GM12878 (cell line): ENCODE data around the gene AEN. TPM values are rescaled to one million over a fixed set of nuclear protein-coding genes. Genes with fewer than 3 reads are reported as not detected.
A peak's percentile ranks its signal among the peaks of the same experiment; 100 is the strongest.

Experiments
- ATAC-seq: fragments of 200-7000 bp; cut with Tn5 transposase; 3 replicates; pipeline ENCODE4 v1.9.1; 2020; ENCODE audit warnings: mild to moderate bottlenecking, moderate library complexity
- BruUV-seq: library from RNA; stranded (reverse); fragments of 400-500 nt; replicated peaks from 2 replicates; lab custom pipeline; 2021; lab: Mats Ljungman, UMichigan
- CTCF ChIA-PET: fragments of 300-600 bp; sonication (Branson Sonifier 250); formaldehyde crosslinking; extraction: SDS; loops from one replicate; lab custom pipeline; 2021; ENCODE audit warnings: inconsistent platforms; lab: Yijun Ruan, JAX
- POLR2A ChIA-PET: fragments of 350-600 bp; formaldehyde crosslinking; extraction: SDS; loops from one replicate; lab custom pipeline; 2021; ENCODE audit warnings: inconsistent platforms; lab: Charles Lee
- RAD21 ChIA-PET: fragments of 300-600 bp; sonication (Branson Sonifier 250); formaldehyde crosslinking; loops from one replicate; lab custom pipeline; 2023; ENCODE audit warnings: antibody characterized with exemption; ENCODE audit not compliant: unreplicated experiment; lab: Charles Lee
- SMC1A ChIA-PET: fragments of 300-600 bp; sonication (Branson Sonifier 250); formaldehyde crosslinking; loops from one replicate; lab custom pipeline; 2023; ENCODE audit not compliant: unreplicated experiment, uncharacterized antibody; lab: Charles Lee
- DNase-seq: peaks from one replicate; pipeline ENCODE4 v3.0.0-alpha.2; 2011; ENCODE audit warnings: low read depth, low spot score
- FAIRE-seq: peaks from 3 replicates; lab custom pipeline; 2011; peaks lifted over from hg19 to GRCh38; lab: Jason Lieb, UNC
- H2AFZ ChIP-seq: 2 replicates; pipeline ENCODE4 v1.6.0; 2011; ENCODE audit warnings: low read depth, low read length, control low read depth; ENCODE audit not compliant: control insufficient read depth
- H3K27ac ChIP-seq: 2 replicates; pipeline ENCODE4 v1.5.1; 2011; ENCODE audit warnings: control low read depth; ENCODE audit not compliant: control insufficient read depth, insufficient read depth
- H3K27me3 ChIP-seq, 2 experiments: replicated peaks in 1 of 2; 2 replicates each; pipeline versions ENCODE4 v1.6.0 to v1.6.1; 2011; ENCODE audit warnings: low read length in 1 of 2; ENCODE audit not compliant: control insufficient read depth in 2 of 2, insufficient read depth in 2 of 2
- H3K36me3 ChIP-seq, 2 experiments: 2 replicates each; pipeline ENCODE4 v1.5.1; 2011; ENCODE audit warnings: low read length in 1 of 2; ENCODE audit not compliant: control insufficient read depth in 2 of 2, insufficient read depth in 2 of 2
- H3K4me1 ChIP-seq: 2 replicates; pipeline ENCODE4 v1.6.1; 2011; ENCODE audit warnings: mild to moderate bottlenecking, low read length, moderate library complexity, mixed read lengths; ENCODE audit not compliant: control insufficient read depth, insufficient read depth
- H3K4me2 ChIP-seq: 2 replicates; pipeline ENCODE4 v1.6.0; 2011; ENCODE audit warnings: control low read depth; ENCODE audit not compliant: control insufficient read depth, insufficient read depth
- H3K4me3 ChIP-seq: fragments of 200-600 bp; sonication (generic); 2 replicates; pipeline ENCODE4 v1.5.1; 2016
- H3K79me2 ChIP-seq: 2 replicates; pipeline ENCODE4 v1.6.0; 2011; ENCODE audit warnings: low read length; ENCODE audit not compliant: control insufficient read depth, insufficient read depth
- H3K9ac ChIP-seq: 2 replicates; pipeline ENCODE4 v1.8.0; 2011; ENCODE audit warnings: low read length, control low read depth, mixed read lengths; ENCODE audit not compliant: control insufficient read depth, insufficient read depth
- H3K9me3 ChIP-seq: replicated peaks from 3 replicates; pipeline ENCODE4 v1.5.1; 2011; ENCODE audit warnings: mild to moderate bottlenecking, low read length; ENCODE audit not compliant: control insufficient read depth, insufficient read depth
- H4K20me1 ChIP-seq: 2 replicates; pipeline ENCODE4 v1.6.0; 2011; ENCODE audit not compliant: control insufficient read depth, insufficient read depth
- BMI1 ChIP-seq: fragments of 450-650 bp; IDR thresholded peaks from 2 replicates; pipeline ENCODE4 v1.6.1; 2016; ENCODE audit warnings: mild to moderate bottlenecking, moderate library complexity, borderline replicate concordance
- CBX5 ChIP-seq: sonication (generic); IDR thresholded peaks from 2 replicates; pipeline ENCODE4 v1.6.1; 2016; ENCODE audit warnings: low read depth, moderate library complexity, mild to moderate bottlenecking, inconsistent platforms
- CREB1 ChIP-seq: IDR thresholded peaks from 2 replicates; pipeline ENCODE4 v1.6.1; 2012; ENCODE audit warnings: low read depth, mild to moderate bottlenecking, inconsistent platforms
- FOXM1 ChIP-seq: IDR thresholded peaks from 2 replicates; pipeline ENCODE4 v1.6.1; 2012; ENCODE audit warnings: low read depth, mild to moderate bottlenecking, inconsistent platforms, low read length, moderate library complexity
- IRF4 ChIP-seq: IDR thresholded peaks from 2 replicates; pipeline ENCODE4 v1.6.1; 2011; ENCODE audit warnings: low read depth, low read length
- MEF2A ChIP-seq: IDR thresholded peaks from 2 replicates; pipeline ENCODE4 v1.6.1; 2011; ENCODE audit warnings: low read depth, mild to moderate bottlenecking, low read length, moderate library complexity; ENCODE audit not compliant: insufficient read depth
- MXI1 ChIP-seq: fragments of 150-350 bp; IDR thresholded peaks from 2 replicates; pipeline ENCODE4 v1.6.1; 2011; ENCODE audit warnings: low read depth, mild to moderate bottlenecking, inconsistent platforms, low read length, improper control_type of control experiment
- NR2C1 ChIP-seq: fragments of 450-650 bp; IDR thresholded peaks from 2 replicates; pipeline ENCODE4 v1.6.1; 2017; ENCODE audit warnings: antibody characterized with exemption, mild to moderate bottlenecking, moderate library complexity
- POLR2A ChIP-seq: IDR thresholded peaks from 2 replicates; pipeline ENCODE4 v1.6.1; 2011; ENCODE audit warnings: low read depth, mild to moderate bottlenecking, low read length
- WGBS: methylation state at CpG from one replicate; pipeline ENCODE4 v1.1.6; 2016; ENCODE audit warnings: low lambda C conversion rate; ENCODE audit not compliant: insufficient replicate concordance, insufficient coverage; ENCODE audit errors: missing lambda C conversion rate; 5-methylcytosine and 5-hydroxymethylcytosine counted together
- in situ Hi-C: fragments of 300-500 bp; cut with MboI; formaldehyde crosslinking; loops from 9 replicates; pipeline ENCODE4 v1.14.3; 2018; ENCODE audit warnings: mixed read lengths
- intact Hi-C: fragments of 100-400 bp; cut with micrococcal nuclease; formaldehyde crosslinking; loops from one replicate; pipeline ENCODE4 v1.14.2; 2022; ENCODE audit not compliant: unreplicated experiment
- polyA plus RNA-seq, 11 experiments: library from polyadenylated mRNA; depleted of rRNA in 4 of 11; unstranded in 6 of 11; stranded (reverse) in 5 of 11; fragments of >200 nt; fragmentation: Nextera tagmentation in 4 of 11; fragmentation: Illumina TruSeq in 1 of 11; extraction: Ambion mirVana in 4 of 11; extraction: Trizol in 1 of 11; gene quantifications; 1 replicate in 1 of 11; 2 replicates in 10 of 11; pipeline versions ENCODE4 v1.2.1 to v1.2.3, GENCODE V29; 2011 to 2016; ENCODE audit warnings: inconsistent platforms in 2 of 11, missing spikeins in 2 of 11, low read depth in 1 of 11
- total RNA-seq, 4 experiments: library from RNA; depleted of rRNA in 3 of 4; stranded (reverse); fragments of >200 nt in 3 of 4; fragmentation: Illumina TruSeq in 1 of 4; extraction: Trizol in 1 of 4; gene quantifications; 2 replicates each; pipeline versions ENCODE4 v1.2.1 to v1.2.3, GENCODE V29; 2013 to 2021
- TF ChIP-seq, protein P1 (sequence below): IDR thresholded peaks from 2 replicates; pipeline ENCODE4 v1.6.1; 2012; ENCODE audit warnings: low read depth, low read length, improper control_type of control experiment

Gene AEN
- total and polyA plus RNA-seq, 10 of the 15 experiments (the other 5 are each of a cell fraction or from before 2014, with no cell fraction given): 11.7 to 81.2 (median 53.7) TPM

DNA sequence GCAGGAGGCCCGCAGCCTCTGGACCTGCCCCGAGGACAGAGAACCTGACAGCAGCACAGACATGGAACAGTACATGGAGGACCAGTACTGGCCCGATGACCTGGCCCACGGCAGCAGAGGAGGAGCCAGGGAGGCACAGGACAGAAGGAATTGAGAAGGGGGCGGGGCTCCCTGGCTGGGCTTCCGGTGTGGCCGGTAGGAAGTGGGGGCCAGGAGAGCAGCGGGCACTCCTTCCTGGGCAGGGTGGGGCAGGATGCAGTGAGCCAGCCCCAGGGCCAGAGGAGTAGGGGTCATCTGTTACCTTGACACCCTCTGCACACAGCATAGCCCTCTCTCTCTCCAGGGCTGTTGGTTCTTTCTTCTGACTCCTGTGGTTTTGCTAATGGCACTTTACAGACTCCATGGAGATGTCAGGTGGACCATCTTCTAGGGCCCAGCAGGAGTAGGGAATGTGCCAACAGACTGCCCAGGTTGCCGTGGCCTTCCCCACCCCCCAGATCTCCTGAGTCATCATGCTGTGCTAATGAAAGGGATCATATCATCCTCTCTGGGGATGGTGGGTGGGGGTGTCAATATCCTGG is 9.1 kb downstream of the AEN start:
- H3K4me1 ChIP-seq: peaks cover 55% of the 10 kb centered on the region
- peaks cover 18% of the 10 kb centered on the region for H4K20me1 ChIP-seq
- peak; percentile 60 for ATAC-seq
- POLR2A ChIA-PET: interaction anchor here (0.6 to 2.3 kb wide), 2 partner anchors 9 to 150 kb away, joined by 3 to 8 read pairs; partner anchors contain the start of gene AEN
- CTCF ChIA-PET: interaction anchor here (1.0 to 2.5 kb wide), 2 partner anchors 8 to 132 kb away, joined by 3 to 8 read pairs; no protein-coding TSS in a partner anchor
- WGBS: 29% methylated on average over 9 of the region's 9 CpGs
- RAD21 ChIA-PET: no interaction called here
- FAIRE-seq: no peak
- no peak overlapping the region for H3K4me2 ChIP-seq
- intact Hi-C loops: no loop called here
- DNase-seq: no peak
- no peaks in the 10 kb centered on the region for H3K27me3 ChIP-seq
- peaks cover 32 to 38% of the 10 kb centered on the region in 2 experiments for H3K36me3 ChIP-seq
- no peak overlapping the region for H3K9ac ChIP-seq
- H3K9me3 ChIP-seq: no peaks in the 10 kb centered on the region
- SMC1A ChIA-PET: interaction anchor here (1.6 to 3.3 kb wide), 2 partner anchors 8 to 24 kb away, joined by 4 to 15 read pairs; partner anchors contain the start of gene ISG20
- no peak overlapping the region for H3K27ac ChIP-seq
- H2AFZ ChIP-seq: no peak overlapping the region
- peaks cover 55% of the 10 kb centered on the region for H3K79me2 ChIP-seq
- no peak overlapping the region for H3K4me3 ChIP-seq
- BruUV-seq: no TSS peak
- TF ChIP-seq POLR2A (peak; percentile 45), NR2C1 (no peak), MXI1 (no peak), FOXM1 (no peak), MEF2A (no peak)
- TF ChIP-seq, all 136 proteins: peak for 1
- in situ Hi-C loops: no loop called here

DNA sequence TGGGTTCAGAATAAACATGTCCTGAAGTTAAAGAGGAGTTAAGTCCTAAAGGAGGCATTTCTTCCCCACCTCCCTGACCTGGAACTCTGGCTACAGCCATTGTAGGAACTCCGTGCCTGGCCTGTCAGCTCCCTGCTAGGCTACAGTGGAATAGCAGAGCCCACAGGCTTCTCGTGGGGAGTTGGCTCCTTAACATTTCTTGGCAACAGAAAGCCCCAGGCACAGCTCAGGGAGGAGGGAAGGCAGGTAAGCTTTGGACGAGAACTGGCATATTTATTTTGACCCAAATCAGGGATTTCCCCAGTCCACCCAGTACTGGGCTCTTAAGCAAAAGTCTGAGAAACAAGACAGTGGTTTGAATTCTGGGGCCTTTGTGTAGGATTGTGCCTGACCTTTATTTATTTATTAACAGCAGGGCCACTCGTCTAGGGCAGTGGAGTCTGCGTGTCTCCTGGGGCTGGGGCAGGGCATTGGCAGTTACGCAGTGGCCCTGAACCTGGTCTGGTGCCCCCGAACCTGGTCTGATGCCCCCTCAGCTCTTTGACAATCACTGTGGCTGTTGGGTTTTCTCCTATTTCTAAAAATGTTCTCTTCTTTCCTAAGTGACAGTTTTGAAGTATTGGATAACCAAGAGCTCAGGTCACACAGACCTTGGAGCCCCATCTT is 9.8 kb downstream of the AEN start:
- no peaks in the 10 kb centered on the region for H3K9me3 ChIP-seq
- intact Hi-C loops (no loop called here), in situ Hi-C loops (no loop called here)
- DNase-seq (no peak), ATAC-seq (no peak), FAIRE-seq (no peak)
- no peak overlapping the region for H2AFZ ChIP-seq
- peaks cover 18% of the 10 kb centered on the region for H4K20me1 ChIP-seq
- ChIA-PET RAD21 (no interaction called here), CTCF (interaction anchor here (1.0 to 2.5 kb wide), 3 partner anchors 9 to 132 kb away, joined by 3 to 9 read pairs (median 8); no protein-coding TSS in a partner anchor), SMC1A (interaction anchor here (1.1 to 1.6 kb wide), 2 partner anchors 23 to 460 kb away, joined by 3 to 4 read pairs; no protein-coding TSS in a partner anchor), POLR2A (interaction anchor here (0.6 to 2.3 kb wide), 3 partner anchors 9 to 151 kb away, joined by 3 to 8 read pairs (median 3); partner anchors contain the start of gene AEN)
- H3K4me2 ChIP-seq: no peak overlapping the region
- TF ChIP-seq CBX5: no peak
- no peak for TF ChIP-seq CREB1
- no peak for TF ChIP-seq IRF4
- TF ChIP-seq, protein P1, sequence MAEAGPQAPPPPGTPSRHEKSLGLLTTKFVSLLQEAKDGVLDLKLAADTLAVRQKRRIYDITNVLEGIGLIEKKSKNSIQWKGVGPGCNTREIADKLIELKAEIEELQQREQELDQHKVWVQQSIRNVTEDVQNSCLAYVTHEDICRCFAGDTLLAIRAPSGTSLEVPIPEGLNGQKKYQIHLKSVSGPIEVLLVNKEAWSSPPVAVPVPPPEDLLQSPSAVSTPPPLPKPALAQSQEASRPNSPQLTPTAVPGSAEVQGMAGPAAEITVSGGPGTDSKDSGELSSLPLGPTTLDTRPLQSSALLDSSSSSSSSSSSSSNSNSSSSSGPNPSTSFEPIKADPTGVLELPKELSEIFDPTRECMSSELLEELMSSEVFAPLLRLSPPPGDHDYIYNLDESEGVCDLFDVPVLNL: no peak
- no peak for TF ChIP-seq BMI1
- peaks cover 51% of the 10 kb centered on the region for H3K79me2 ChIP-seq
- H3K36me3 ChIP-seq: peaks cover 32 to 39% of the 10 kb centered on the region in 2 experiments
- WGBS: 75% methylated on average over 7 of the region's 7 CpGs
- H3K27me3 ChIP-seq: no peaks in the 10 kb centered on the region
- no peak overlapping the region for H3K9ac ChIP-seq
- H3K27ac ChIP-seq: no peak overlapping the region
- BruUV-seq: no TSS peak
- no peak overlapping the region for H3K4me3 ChIP-seq
- peaks cover 60% of the 10 kb centered on the region for H3K4me1 ChIP-seq
